GM12878 (cell line): ENCODE measurements around the gene TPRN. TPM values are rescaled to one million over a fixed set of nuclear protein-coding genes. Genes with fewer than 3 reads are reported as not detected.

Experiments used
- ATAC-seq: fragments of 200-7000 bp; cut with Tn5 transposase; 3 replicates; pipeline ENCODE4 v1.9.1; 2020; ENCODE audit warnings: mild to moderate bottlenecking, moderate library complexity
- BruUV-seq: library from RNA; stranded (reverse); fragments of 400-500 nt; replicated peaks from 2 replicates; lab custom pipeline; 2021; lab: Mats Ljungman, UMichigan
- CTCF ChIA-PET: fragments of 300-600 bp; sonication (Branson Sonifier 250); formaldehyde crosslinking; extraction: SDS; loops from one replicate; lab custom pipeline; 2021; ENCODE audit warnings: inconsistent platforms; lab: Yijun Ruan, JAX
- POLR2A ChIA-PET: fragments of 350-600 bp; formaldehyde crosslinking; extraction: SDS; loops from one replicate; lab custom pipeline; 2021; ENCODE audit warnings: inconsistent platforms; lab: Charles Lee
- RAD21 ChIA-PET: fragments of 300-600 bp; sonication (Branson Sonifier 250); formaldehyde crosslinking; loops from one replicate; lab custom pipeline; 2023; ENCODE audit warnings: antibody characterized with exemption; ENCODE audit not compliant: unreplicated experiment; lab: Charles Lee
- SMC1A ChIA-PET: fragments of 300-600 bp; sonication (Branson Sonifier 250); formaldehyde crosslinking; loops from one replicate; lab custom pipeline; 2023; ENCODE audit not compliant: unreplicated experiment, uncharacterized antibody; lab: Charles Lee
- DNase-seq: peaks from one replicate; pipeline ENCODE4 v3.0.0-alpha.2; 2011; ENCODE audit warnings: low read depth, low spot score
- FAIRE-seq: peaks from 3 replicates; lab custom pipeline; 2011; peaks lifted over from hg19 to GRCh38; lab: Jason Lieb, UNC
- H2AFZ ChIP-seq: 2 replicates; pipeline ENCODE4 v1.6.0; 2011; ENCODE audit warnings: low read depth, low read length, control low read depth; ENCODE audit not compliant: control insufficient read depth
- H3K27ac ChIP-seq: 2 replicates; pipeline ENCODE4 v1.5.1; 2011; ENCODE audit warnings: control low read depth; ENCODE audit not compliant: control insufficient read depth, insufficient read depth
- H3K27me3 ChIP-seq, 2 experiments: replicated peaks in 1 of 2; 2 replicates each; pipeline versions ENCODE4 v1.6.0 to v1.6.1; 2011; ENCODE audit warnings: low read length in 1 of 2; ENCODE audit not compliant: control insufficient read depth in 2 of 2, insufficient read depth in 2 of 2
- H3K36me3 ChIP-seq, 2 experiments: 2 replicates each; pipeline ENCODE4 v1.5.1; 2011; ENCODE audit warnings: low read length in 1 of 2; ENCODE audit not compliant: control insufficient read depth in 2 of 2, insufficient read depth in 2 of 2
- H3K4me1 ChIP-seq: 2 replicates; pipeline ENCODE4 v1.6.1; 2011; ENCODE audit warnings: mild to moderate bottlenecking, low read length, moderate library complexity, mixed read lengths; ENCODE audit not compliant: control insufficient read depth, insufficient read depth
- H3K4me2 ChIP-seq: 2 replicates; pipeline ENCODE4 v1.6.0; 2011; ENCODE audit warnings: control low read depth; ENCODE audit not compliant: control insufficient read depth, insufficient read depth
- H3K4me3 ChIP-seq: fragments of 200-600 bp; sonication (generic); 2 replicates; pipeline ENCODE4 v1.5.1; 2016
- H3K79me2 ChIP-seq: 2 replicates; pipeline ENCODE4 v1.6.0; 2011; ENCODE audit warnings: low read length; ENCODE audit not compliant: control insufficient read depth, insufficient read depth
- H3K9ac ChIP-seq: 2 replicates; pipeline ENCODE4 v1.8.0; 2011; ENCODE audit warnings: low read length, control low read depth, mixed read lengths; ENCODE audit not compliant: control insufficient read depth, insufficient read depth
- H3K9me3 ChIP-seq: replicated peaks from 3 replicates; pipeline ENCODE4 v1.5.1; 2011; ENCODE audit warnings: mild to moderate bottlenecking, low read length; ENCODE audit not compliant: control insufficient read depth, insufficient read depth
- H4K20me1 ChIP-seq: 2 replicates; pipeline ENCODE4 v1.6.0; 2011; ENCODE audit not compliant: control insufficient read depth, insufficient read depth
- CBX5 ChIP-seq: sonication (generic); IDR thresholded peaks from 2 replicates; pipeline ENCODE4 v1.6.1; 2016; ENCODE audit warnings: low read depth, moderate library complexity, mild to moderate bottlenecking, inconsistent platforms
- E2F8 ChIP-seq: fragments of 450-650 bp; IDR thresholded peaks from 2 replicates; pipeline ENCODE4 v1.6.1; 2018; ENCODE audit warnings: mild to moderate bottlenecking, low read depth, moderate library complexity; ENCODE audit not compliant: partially characterized antibody
- IKZF2 ChIP-seq, 2 experiments: fragments of 450-650 bp; IDR thresholded peaks; 2 replicates each; pipeline ENCODE4 v1.6.1; 2017; ENCODE audit warnings: mild to moderate bottlenecking in 2 of 2, moderate library complexity in 2 of 2
- NR2C2 ChIP-seq: IDR thresholded peaks from 2 replicates; pipeline ENCODE4 v1.6.1; 2011; ENCODE audit warnings: borderline replicate concordance, low read depth; ENCODE audit not compliant: control insufficient read depth, insufficient read length
- RBBP5 ChIP-seq: fragments of 200-600 bp; sonication (generic); conservative IDR thresholded peaks from 2 replicates; pipeline ENCODE4 v1.6.1; 2016
- TBL1XR1 ChIP-seq: IDR thresholded peaks from 2 replicates; pipeline ENCODE4 v1.6.1; 2012; ENCODE audit warnings: low read depth, low read length, improper control_type of control experiment
- YY1 ChIP-seq: IDR thresholded peaks from 2 replicates; pipeline ENCODE4 v1.6.1; 2011; ENCODE audit warnings: low read depth, mild to moderate bottlenecking, low read length
- ZBTB4 ChIP-seq: fragments of 450-650 bp; formaldehyde crosslinking; IDR thresholded peaks from 2 replicates; pipeline ENCODE4 v1.4.0; 2022; ENCODE audit warnings: mild to moderate bottlenecking, moderate library complexity
- ZNF207 ChIP-seq: fragments of 450-650 bp; IDR thresholded peaks from 2 replicates; pipeline ENCODE4 v1.6.1; 2014; ENCODE audit warnings: antibody characterized with exemption, mild to moderate bottlenecking, borderline replicate concordance
- WGBS: methylation state at CpG from one replicate; pipeline ENCODE4 v1.1.6; 2016; ENCODE audit warnings: low lambda C conversion rate; ENCODE audit not compliant: insufficient replicate concordance, insufficient coverage; ENCODE audit errors: missing lambda C conversion rate; 5-methylcytosine and 5-hydroxymethylcytosine counted together
- in situ Hi-C: fragments of 300-500 bp; cut with MboI; formaldehyde crosslinking; loops from 9 replicates; pipeline ENCODE4 v1.14.3; 2018; ENCODE audit warnings: mixed read lengths
- intact Hi-C: fragments of 100-400 bp; cut with micrococcal nuclease; formaldehyde crosslinking; loops from one replicate; pipeline ENCODE4 v1.14.2; 2022; ENCODE audit not compliant: unreplicated experiment
- polyA plus RNA-seq, 11 experiments: library from polyadenylated mRNA; depleted of rRNA in 4 of 11; unstranded in 6 of 11; stranded (reverse) in 5 of 11; fragments of >200 nt; fragmentation: Nextera tagmentation in 4 of 11; fragmentation: Illumina TruSeq in 1 of 11; extraction: Ambion mirVana in 4 of 11; extraction: Trizol in 1 of 11; gene quantifications; 1 replicate in 1 of 11; 2 replicates in 10 of 11; pipeline versions ENCODE4 v1.2.1 to v1.2.3, GENCODE V29; 2011 to 2016; ENCODE audit warnings: inconsistent platforms in 2 of 11, missing spikeins in 2 of 11, low read depth in 1 of 11
- total RNA-seq, 4 experiments: library from RNA; depleted of rRNA in 3 of 4; stranded (reverse); fragments of >200 nt in 3 of 4; fragmentation: Illumina TruSeq in 1 of 4; extraction: Trizol in 1 of 4; gene quantifications; 2 replicates each; pipeline versions ENCODE4 v1.2.1 to v1.2.3, GENCODE V29; 2013 to 2021
- TF ChIP-seq, protein P1 (sequence below): IDR thresholded peaks from 2 replicates; pipeline ENCODE4 v1.6.1; 2012; ENCODE audit warnings: mild to moderate bottlenecking, low read depth, low read length
- TF ChIP-seq, protein P2 (sequence below): IDR thresholded peaks from 2 replicates; pipeline ENCODE4 v1.6.1; 2011; ENCODE audit warnings: borderline replicate concordance, low read depth, mild to moderate bottlenecking, moderate library complexity, low read length; ENCODE audit not compliant: insufficient read depth, poor library complexity, severe bottlenecking

TPRN gene
- total and polyA plus RNA-seq, 10 of the 15 experiments (the other 5 are each of a cell fraction or from before 2014, with no cell fraction given), result 0.18 to 19.5 (median 3.1) TPM

- FAIRE-seq, result no peak
- Histone ChIP-seq H3K36me3 (no peaks in the 10 kb centered on the region), H4K20me1 (no peaks in the 10 kb centered on the region), H3K9me3 (no peaks in the 10 kb centered on the region), H2AFZ (no peak overlapping the region), H3K4me2 (peak overlapping the region; percentile 54), H3K4me1 (peaks cover 30% of the 10 kb centered on the region), H3K9ac (no peak overlapping the region; the same call in 1 of the 2 replicates), H3K27me3 (no peaks in the 10 kb centered on the region), H3K4me3 (peak overlapping the region; percentile 50; the same call in 1 of the 2 replicates), H3K27ac (no peak overlapping the region), H3K79me2 (peaks cover 16% of the 10 kb centered on the region)
- 79% methylated on average over 28 of the region's 51 CpGs for WGBS
- no TSS peak for BruUV-seq
- ChIA-PET RAD21 (no interaction called here), POLR2A (interaction anchor here (2.0 to 2.5 kb wide), 2 partner anchors 11 to 49 kb away, joined by 6 to 9 read pairs; partner anchors contain the start of gene SSNA1), SMC1A (interaction anchor here (0.9 to 1.9 kb wide), 3 partner anchors 11 to 50 kb away, joined by 4 to 9 read pairs (median 5); partner anchors contain the start of genes ANAPC2 and SSNA1), CTCF (no interaction called here)
- in situ Hi-C loops, result no loop called here
- intact Hi-C loops, result loop anchor here (2.0 kb wide), 2 partner anchors 23 to 77 kb away; partner anchors contain the start of gene RNF208
- no peak for DNase-seq
- no peak for ATAC-seq
- TF ChIP-seq E2F8 (no peak), CBX5 (no peak), IKZF2 (IDR thresholded peaks at IDR 0.05) (no peak), TBL1XR1 (no peak), ZNF207 (no peak), RBBP5 (no peak), YY1 (no peak), NR2C2 (no peak), ZBTB4 (CRISPR knock-in tag) (no peak)
- TF ChIP-seq, protein P1, sequence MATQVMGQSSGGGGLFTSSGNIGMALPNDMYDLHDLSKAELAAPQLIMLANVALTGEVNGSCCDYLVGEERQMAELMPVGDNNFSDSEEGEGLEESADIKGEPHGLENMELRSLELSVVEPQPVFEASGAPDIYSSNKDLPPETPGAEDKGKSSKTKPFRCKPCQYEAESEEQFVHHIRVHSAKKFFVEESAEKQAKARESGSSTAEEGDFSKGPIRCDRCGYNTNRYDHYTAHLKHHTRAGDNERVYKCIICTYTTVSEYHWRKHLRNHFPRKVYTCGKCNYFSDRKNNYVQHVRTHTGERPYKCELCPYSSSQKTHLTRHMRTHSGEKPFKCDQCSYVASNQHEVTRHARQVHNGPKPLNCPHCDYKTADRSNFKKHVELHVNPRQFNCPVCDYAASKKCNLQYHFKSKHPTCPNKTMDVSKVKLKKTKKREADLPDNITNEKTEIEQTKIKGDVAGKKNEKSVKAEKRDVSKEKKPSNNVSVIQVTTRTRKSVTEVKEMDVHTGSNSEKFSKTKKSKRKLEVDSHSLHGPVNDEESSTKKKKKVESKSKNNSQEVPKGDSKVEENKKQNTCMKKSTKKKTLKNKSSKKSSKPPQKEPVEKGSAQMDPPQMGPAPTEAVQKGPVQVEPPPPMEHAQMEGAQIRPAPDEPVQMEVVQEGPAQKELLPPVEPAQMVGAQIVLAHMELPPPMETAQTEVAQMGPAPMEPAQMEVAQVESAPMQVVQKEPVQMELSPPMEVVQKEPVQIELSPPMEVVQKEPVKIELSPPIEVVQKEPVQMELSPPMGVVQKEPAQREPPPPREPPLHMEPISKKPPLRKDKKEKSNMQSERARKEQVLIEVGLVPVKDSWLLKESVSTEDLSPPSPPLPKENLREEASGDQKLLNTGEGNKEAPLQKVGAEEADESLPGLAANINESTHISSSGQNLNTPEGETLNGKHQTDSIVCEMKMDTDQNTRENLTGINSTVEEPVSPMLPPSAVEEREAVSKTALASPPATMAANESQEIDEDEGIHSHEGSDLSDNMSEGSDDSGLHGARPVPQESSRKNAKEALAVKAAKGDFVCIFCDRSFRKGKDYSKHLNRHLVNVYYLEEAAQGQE, result no peak
- TF ChIP-seq, protein P2, sequence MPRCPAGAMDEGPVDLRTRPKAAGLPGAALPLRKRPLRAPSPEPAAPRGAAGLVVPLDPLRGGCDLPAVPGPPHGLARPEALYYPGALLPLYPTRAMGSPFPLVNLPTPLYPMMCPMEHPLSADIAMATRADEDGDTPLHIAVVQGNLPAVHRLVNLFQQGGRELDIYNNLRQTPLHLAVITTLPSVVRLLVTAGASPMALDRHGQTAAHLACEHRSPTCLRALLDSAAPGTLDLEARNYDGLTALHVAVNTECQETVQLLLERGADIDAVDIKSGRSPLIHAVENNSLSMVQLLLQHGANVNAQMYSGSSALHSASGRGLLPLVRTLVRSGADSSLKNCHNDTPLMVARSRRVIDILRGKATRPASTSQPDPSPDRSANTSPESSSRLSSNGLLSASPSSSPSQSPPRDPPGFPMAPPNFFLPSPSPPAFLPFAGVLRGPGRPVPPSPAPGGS, result no peak
These were observed 975 bp downstream of the TPRN start for GRCh38 chr9:137199411-137200121.
